ENCODE results near the gene LRMDA. TPM values are rescaled to one million over a fixed set of nuclear protein-coding genes. Genes with fewer than 3 reads are reported as not detected.

Gene LRMDA
- total and polyA plus RNA-seq, 2 donors (not counting 3 experiments of a cell fraction or from before 2014, with no cell fraction given), result 9.7 to 18.0 TPM

GRCh38 chr10:75887992-75888680 is 456.7 kb downstream of the LRMDA start:
- Histone ChIP-seq H4K20me1 (replicated peaks; ENCODE audit: control insufficient read depth, extremely low read depth, insufficient read depth, low read length) (no peaks in the 10 kb centered on the region), H3K9ac (replicated peaks; ENCODE audit: extremely low read depth, insufficient read depth, low read length) (no peak overlapping the region), H3K4me3 (replicated peaks in 1 of 3; ENCODE audit: insufficient read depth in 1 of 3, low read depth in 1 of 3, low read length in 3 of 3) (no peak overlapping the region), H3K79me2 (ENCODE audit: control insufficient read depth, insufficient read depth, low read length) (no peaks in the 10 kb centered on the region), H3K27ac (ENCODE audit: insufficient read depth, low read depth, low read length) (no peak overlapping the region), H3K4me2 (ENCODE audit: insufficient read depth, low read length) (no peak overlapping the region), H3K4me1 (ENCODE audit: control insufficient read depth, extremely low read depth, insufficient read depth, low read length) (no peaks in the 10 kb centered on the region), H3K9me3 (replicated peaks; ENCODE audit: control insufficient read depth, insufficient read depth, low read length) (no peaks in the 10 kb centered on the region), H2AFZ (ENCODE audit: low read depth, low read length) (no peak overlapping the region), H3K36me3 (ENCODE audit: control insufficient read depth in 2 of 2, extremely low read depth in 1 of 2, insufficient read depth in 2 of 2, low read length in 2 of 2) (no peaks in the 10 kb centered on the region), H3K9me1 (replicated peaks; ENCODE audit: control insufficient read depth, extremely low read depth, insufficient read depth, low read length) (no peaks in the 10 kb centered on the region), H3K27me3 (ENCODE audit: control insufficient read depth in 2 of 2, insufficient read depth in 2 of 2, low read length in 2 of 2) (no peaks in the 10 kb centered on the region)
- FAIRE-seq (no peak), DNase-seq (ENCODE audit: low read depth, low spot score) (no peak)
- CTCF ChIA-PET, result interaction anchor here (1.1 kb wide), 1 partner anchor 22 kb away, joined by 3 read pairs; no protein-coding TSS in a partner anchor
- intact Hi-C loops (cut with micrococcal nuclease) (no loop called here), dilution Hi-C loops (cut with MboI; ENCODE audit: extremely low pct_ligation_motif_present, low sequenced_read_pairs) (no loop called here)
- no TSS peak for BruUV-seq (replicated peaks)
- no peak for TF ChIP-seq GATA2 (IDR thresholded peaks at IDR 0.05; ENCODE audit: insufficient read depth, insufficient read length, low read depth, low read length)
- TF ChIP-seq MAX (IDR thresholded peaks at IDR 0.05; ENCODE audit: insufficient read depth, insufficient read length), result no peak
- POLR2A ChIA-PET, result no interaction called here

GRCh38 chr10:75889051-75889450 is 457.6 kb downstream of the LRMDA start:
- intact Hi-C loops (cut with micrococcal nuclease), result no loop called here
- Histone ChIP-seq H3K9me1 (replicated peaks; ENCODE audit: control insufficient read depth, extremely low read depth, insufficient read depth, low read length) (no peaks in the 10 kb centered on the region), H3K79me2 (ENCODE audit: control insufficient read depth, insufficient read depth, low read length) (no peaks in the 10 kb centered on the region), H2AFZ (ENCODE audit: low read depth, low read length) (no peak overlapping the region), H3K4me3 (replicated peaks in 1 of 3; ENCODE audit: insufficient read depth in 1 of 3, low read depth in 1 of 3, low read length in 3 of 3) (no peak overlapping the region), H3K4me2 (ENCODE audit: insufficient read depth, low read length) (no peak overlapping the region), H3K36me3 (ENCODE audit: control insufficient read depth in 2 of 2, extremely low read depth in 1 of 2, insufficient read depth in 2 of 2, low read length in 2 of 2) (no peaks in the 10 kb centered on the region), H3K27ac (ENCODE audit: insufficient read depth, low read depth, low read length) (no peak overlapping the region), H3K9me3 (replicated peaks; ENCODE audit: control insufficient read depth, insufficient read depth, low read length) (no peaks in the 10 kb centered on the region), H3K4me1 (ENCODE audit: control insufficient read depth, extremely low read depth, insufficient read depth, low read length) (no peaks in the 10 kb centered on the region), H3K9ac (replicated peaks; ENCODE audit: extremely low read depth, insufficient read depth, low read length) (no peak overlapping the region), H3K27me3 (ENCODE audit: control insufficient read depth in 2 of 2, insufficient read depth in 2 of 2, low read length in 2 of 2) (no peaks in the 10 kb centered on the region), H4K20me1 (replicated peaks; ENCODE audit: control insufficient read depth, extremely low read depth, insufficient read depth, low read length) (no peaks in the 10 kb centered on the region)
- TF ChIP-seq, protein P1, sequence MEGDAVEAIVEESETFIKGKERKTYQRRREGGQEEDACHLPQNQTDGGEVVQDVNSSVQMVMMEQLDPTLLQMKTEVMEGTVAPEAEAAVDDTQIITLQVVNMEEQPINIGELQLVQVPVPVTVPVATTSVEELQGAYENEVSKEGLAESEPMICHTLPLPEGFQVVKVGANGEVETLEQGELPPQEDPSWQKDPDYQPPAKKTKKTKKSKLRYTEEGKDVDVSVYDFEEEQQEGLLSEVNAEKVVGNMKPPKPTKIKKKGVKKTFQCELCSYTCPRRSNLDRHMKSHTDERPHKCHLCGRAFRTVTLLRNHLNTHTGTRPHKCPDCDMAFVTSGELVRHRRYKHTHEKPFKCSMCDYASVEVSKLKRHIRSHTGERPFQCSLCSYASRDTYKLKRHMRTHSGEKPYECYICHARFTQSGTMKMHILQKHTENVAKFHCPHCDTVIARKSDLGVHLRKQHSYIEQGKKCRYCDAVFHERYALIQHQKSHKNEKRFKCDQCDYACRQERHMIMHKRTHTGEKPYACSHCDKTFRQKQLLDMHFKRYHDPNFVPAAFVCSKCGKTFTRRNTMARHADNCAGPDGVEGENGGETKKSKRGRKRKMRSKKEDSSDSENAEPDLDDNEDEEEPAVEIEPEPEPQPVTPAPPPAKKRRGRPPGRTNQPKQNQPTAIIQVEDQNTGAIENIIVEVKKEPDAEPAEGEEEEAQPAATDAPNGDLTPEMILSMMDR (IDR thresholded peaks at IDR 0.05; ENCODE audit: extremely low read depth in 1 of 2, insufficient read depth in 1 of 2, low read depth in 1 of 2, low read length in 2 of 2), result no peak
- TF ChIP-seq POLR2A (IDR thresholded peaks at IDR 0.05; ENCODE audit: low read depth, low read length) (no peak), GATA2 (IDR thresholded peaks at IDR 0.05; ENCODE audit: insufficient read depth, insufficient read length, low read depth, low read length) (no peak), EZH2 (IDR thresholded peaks at IDR 0.05; ENCODE audit: borderline replicate concordance, low read depth, low read length, severe bottlenecking) (no peak), MAX (IDR thresholded peaks at IDR 0.05; ENCODE audit: insufficient read depth, insufficient read length) (no peak), MYC (IDR thresholded peaks at IDR 0.05; ENCODE audit: low read depth, low read length) (no peak), JUN (IDR thresholded peaks at IDR 0.05; ENCODE audit: borderline replicate concordance, insufficient read depth, insufficient read length, low read depth) (no peak)
- no peak for FAIRE-seq
- POLR2A ChIA-PET, result no interaction called here
- DNase-seq (ENCODE audit: low read depth, low spot score), result no peak
- dilution Hi-C loops (cut with MboI; ENCODE audit: extremely low pct_ligation_motif_present, low sequenced_read_pairs), result no loop called here
- BruUV-seq (replicated peaks), result no TSS peak
- CTCF ChIA-PET, result no interaction called here
